Measurements from ENCODE around the gene ABCD2.

DNA sequence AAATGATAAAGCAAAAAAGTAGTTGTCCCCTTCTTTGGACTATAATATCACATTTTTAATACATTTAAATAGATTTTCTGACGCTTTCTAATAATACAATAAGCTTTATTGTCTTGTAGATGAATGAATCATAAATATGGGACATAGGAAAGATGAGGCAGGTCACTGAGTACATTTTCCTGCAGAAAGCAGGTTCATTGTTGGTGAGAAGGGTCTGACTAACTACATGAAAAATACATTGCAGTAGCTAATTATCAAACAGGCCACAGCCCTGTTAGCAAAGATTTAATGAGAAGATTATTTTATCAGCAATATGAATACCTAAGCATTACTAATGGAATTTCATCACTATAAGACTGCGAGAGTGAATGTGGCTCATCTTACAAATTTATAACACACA lies 45.6 kb downstream of the ABCD2 start:
- TF ChIP-seq, protein P1, sequence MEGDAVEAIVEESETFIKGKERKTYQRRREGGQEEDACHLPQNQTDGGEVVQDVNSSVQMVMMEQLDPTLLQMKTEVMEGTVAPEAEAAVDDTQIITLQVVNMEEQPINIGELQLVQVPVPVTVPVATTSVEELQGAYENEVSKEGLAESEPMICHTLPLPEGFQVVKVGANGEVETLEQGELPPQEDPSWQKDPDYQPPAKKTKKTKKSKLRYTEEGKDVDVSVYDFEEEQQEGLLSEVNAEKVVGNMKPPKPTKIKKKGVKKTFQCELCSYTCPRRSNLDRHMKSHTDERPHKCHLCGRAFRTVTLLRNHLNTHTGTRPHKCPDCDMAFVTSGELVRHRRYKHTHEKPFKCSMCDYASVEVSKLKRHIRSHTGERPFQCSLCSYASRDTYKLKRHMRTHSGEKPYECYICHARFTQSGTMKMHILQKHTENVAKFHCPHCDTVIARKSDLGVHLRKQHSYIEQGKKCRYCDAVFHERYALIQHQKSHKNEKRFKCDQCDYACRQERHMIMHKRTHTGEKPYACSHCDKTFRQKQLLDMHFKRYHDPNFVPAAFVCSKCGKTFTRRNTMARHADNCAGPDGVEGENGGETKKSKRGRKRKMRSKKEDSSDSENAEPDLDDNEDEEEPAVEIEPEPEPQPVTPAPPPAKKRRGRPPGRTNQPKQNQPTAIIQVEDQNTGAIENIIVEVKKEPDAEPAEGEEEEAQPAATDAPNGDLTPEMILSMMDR (IDR thresholded peaks at IDR 0.05): no peak
- no peak for TF ChIP-seq EP300 (IDR thresholded peaks at IDR 0.05)
- TF ChIP-seq POLR2A (IDR thresholded peaks at IDR 0.05): no peak

All from ovary (tissue), 3 donors.